ENCODE data around the gene NPS. TPM values are rescaled to one million over a fixed set of nuclear protein-coding genes. Genes with fewer than 3 reads are reported as not detected.

NPS gene
- total RNA-seq, 8 experiments from 2014 or later = not detected

- ATAC-seq (replicated peaks in 6 of 8) = no peak
- no peak overlapping the region for H3K4me3 ChIP-seq
- in situ Hi-C loops (cut with MboI; ENCODE audit: low pct_unique_long_range_greater_than_20kb in 2 of 9, low sequenced_read_pairs in 9 of 9, unreplicated experiment in 9 of 9) = no loop called here
Measured at GRCh38 chr10:127565583-127565982, 16.5 kb downstream of the NPS start.

GRCh38 chr10:127569210-127569609 lies 20.1 kb downstream of the NPS start:
- 28 to 96% (median 75%) methylated on average over 1 to 4 of the region's 4 CpGs; no CpG with 5 or more reads in 2 of the 10 experiments for WGBS, 10 experiments
- no peak for ATAC-seq (replicated peaks in 6 of 8)
- Histone ChIP-seq H3K4me3 (no peak overlapping the region), H3K4me1 (replicated peaks in 1 of 2) (no peaks in the 10 kb centered on the region), H3K27ac (no peak overlapping the region)
- in situ Hi-C loops (cut with MboI; ENCODE audit: low pct_unique_long_range_greater_than_20kb in 2 of 9, low sequenced_read_pairs in 9 of 9, unreplicated experiment in 9 of 9) = no loop called here

More at GRCh38 chr10:127565583-127565982, 16.5 kb downstream of the NPS start:
- H3K27ac ChIP-seq = no peak overlapping the region
- WGBS, 10 experiments = 0 to 73% (median 61%) methylated on average over 1 to 4 of the region's 4 CpGs; no CpG with 5 or more reads in 3 of the 10 experiments
- H3K4me1 ChIP-seq (replicated peaks in 1 of 2) = no peaks in the 10 kb centered on the region

GRCh38 chr10:127570036-127570435 lies 20.9 kb downstream of the NPS start:
- WGBS, 10 experiments = 7 to 60% (median 29%) methylated on average over 1 to 2 of the region's 3 CpGs; no CpG with 5 or more reads in 6 of the 10 experiments
- Histone ChIP-seq H3K27ac (no peak overlapping the region), H3K4me1 (replicated peaks in 1 of 2) (no peaks in the 10 kb centered on the region), H3K4me3 (no peak overlapping the region)
- in situ Hi-C loops (cut with MboI; ENCODE audit: low pct_unique_long_range_greater_than_20kb in 2 of 9, low sequenced_read_pairs in 9 of 9, unreplicated experiment in 9 of 9) = no loop called here
- no peak for ATAC-seq (replicated peaks in 6 of 8)

- H3K27ac ChIP-seq = no peak overlapping the region
- in situ Hi-C loops (cut with MboI; ENCODE audit: low pct_unique_long_range_greater_than_20kb in 2 of 9, low sequenced_read_pairs in 9 of 9, unreplicated experiment in 9 of 9) = no loop called here
- WGBS, 10 experiments = 0 to 43% (median 13%) methylated on average over 1 of the region's 1 CpG; no CpG with 5 or more reads in 2 of the 10 experiments
Measured at GRCh38 chr10:127571386-127571785, 22.3 kb downstream of the NPS start.

GRCh38 chr10:127576051-127576450 lies 26.9 kb downstream of the NPS start:
- H3K4me3 ChIP-seq = no peak overlapping the region
- in situ Hi-C loops (cut with MboI; ENCODE audit: low pct_unique_long_range_greater_than_20kb in 2 of 9, low sequenced_read_pairs in 9 of 9, unreplicated experiment in 9 of 9) = no loop called here
- WGBS, 10 experiments = 17 to 93% (median 60%) methylated on average over 1 to 3 of the region's 3 CpGs; no CpG with 5 or more reads in 4 of the 10 experiments
- peak in 6 of 8 experiments; percentile 33 to 65 (median 63) for ATAC-seq (replicated peaks in 6 of 8)
- no peak overlapping the region for H3K27ac ChIP-seq
- H3K4me1 ChIP-seq (replicated peaks in 1 of 2) = peaks cover 7 to 17% of the 10 kb centered on the region in 2 donors

More at GRCh38 chr10:127571386-127571785, 22.3 kb downstream of the NPS start:
- no peak overlapping the region for H3K4me3 ChIP-seq
- no peak for ATAC-seq (replicated peaks in 6 of 8)
- H3K4me1 ChIP-seq (replicated peaks in 1 of 2) = peaks cover 3 to 8% of the 10 kb centered on the region in 2 donors

GRCh38 chr10:127576740-127577161 lies 27.6 kb downstream of the NPS start:
- H3K27ac ChIP-seq = no peak overlapping the region
- in situ Hi-C loops (cut with MboI; ENCODE audit: low pct_unique_long_range_greater_than_20kb in 2 of 9, low sequenced_read_pairs in 9 of 9, unreplicated experiment in 9 of 9) = no loop called here
- no peak overlapping the region for H3K4me3 ChIP-seq
- ATAC-seq (replicated peaks in 6 of 8) = peak in 4 of 8 experiments; percentile 15 to 59 (median 29)
- H3K4me1 ChIP-seq (replicated peaks in 1 of 2) = peaks cover 7 to 17% of the 10 kb centered on the region in 2 donors
- WGBS, 10 experiments = 7 to 88% (median 74%) methylated on average over 2 to 6 of the region's 6 CpGs; no CpG with 5 or more reads in 3 of the 10 experiments

GRCh38 chr10:127577376-127578258 lies 28.5 kb downstream of the NPS start:
- WGBS, 10 experiments = 38 to 95% (median 62%) methylated on average over 5 to 8 of the region's 8 CpGs; no CpG with 5 or more reads in 1 of the 10 experiments
- in situ Hi-C loops (cut with MboI; ENCODE audit: low pct_unique_long_range_greater_than_20kb in 2 of 9, low sequenced_read_pairs in 9 of 9, unreplicated experiment in 9 of 9) = no loop called here
- peak in 1 of 8 experiments; percentile 31 for ATAC-seq (replicated peaks in 6 of 8)
- H3K4me3 ChIP-seq = no peak overlapping the region
- peaks cover 7 to 17% of the 10 kb centered on the region in 2 donors for H3K4me1 ChIP-seq (replicated peaks in 1 of 2)
- no peak overlapping the region for H3K27ac ChIP-seq

GRCh38 chr10:127578259-127578960 lies 29.3 kb downstream of the NPS start:
- H3K4me3 ChIP-seq = no peak overlapping the region
- no peak overlapping the region for H3K27ac ChIP-seq
- in situ Hi-C loops (cut with MboI; ENCODE audit: low pct_unique_long_range_greater_than_20kb in 2 of 9, low sequenced_read_pairs in 9 of 9, unreplicated experiment in 9 of 9) = no loop called here
- H3K4me1 ChIP-seq (replicated peaks in 1 of 2) = peaks cover 7 to 17% of the 10 kb centered on the region in 2 donors
- peak in 2 of 8 experiments; percentile 75 to 80 for ATAC-seq (replicated peaks in 6 of 8)
- 11 to 88% (median 71%) methylated on average over 2 to 9 of the region's 10 CpGs; no CpG with 5 or more reads in 3 of the 10 experiments for WGBS, 10 experiments

GRCh38 chr10:127578961-127579305 lies 29.8 kb downstream of the NPS start:
- ATAC-seq (replicated peaks in 6 of 8) = peak in 1 of 8 experiments; percentile 14
- no peak overlapping the region for H3K4me3 ChIP-seq
- in situ Hi-C loops (cut with MboI; ENCODE audit: low pct_unique_long_range_greater_than_20kb in 2 of 9, low sequenced_read_pairs in 9 of 9, unreplicated experiment in 9 of 9) = no loop called here
- H3K4me1 ChIP-seq (replicated peaks in 1 of 2) = peaks cover 7 to 17% of the 10 kb centered on the region in 2 donors
- no peak overlapping the region for H3K27ac ChIP-seq
- WGBS, 10 experiments = 10 to 100% (median 87%) methylated on average over 1 to 4 of the region's 7 CpGs; no CpG with 5 or more reads in 6 of the 10 experiments

GRCh38 chr10:127579640-127580039 lies 30.5 kb downstream of the NPS start:
- H3K27ac ChIP-seq = no peak overlapping the region
- WGBS, 10 experiments = 0 to 82% (median 56%) methylated on average over 1 to 2 of the region's 2 CpGs; no CpG with 5 or more reads in 3 of the 10 experiments
- no peak for ATAC-seq (replicated peaks in 6 of 8)

GRCh38 chr10:127580822-127581221 lies 31.7 kb downstream of the NPS start:
- ATAC-seq (replicated peaks in 6 of 8) = no peak
- in situ Hi-C loops (cut with MboI; ENCODE audit: low pct_unique_long_range_greater_than_20kb in 2 of 9, low sequenced_read_pairs in 9 of 9, unreplicated experiment in 9 of 9) = no loop called here
- H3K27ac ChIP-seq = no peak overlapping the region
- H3K4me3 ChIP-seq = no peak overlapping the region
- WGBS, 10 experiments = 39 to 87% (median 59%) methylated on average over 1 to 14 of the region's 17 CpGs; no CpG with 5 or more reads in 4 of the 10 experiments
- peaks cover 6 to 15% of the 10 kb centered on the region in 2 donors for H3K4me1 ChIP-seq (replicated peaks in 1 of 2)

More at GRCh38 chr10:127579640-127580039, 30.5 kb downstream of the NPS start:
- H3K4me1 ChIP-seq (replicated peaks in 1 of 2) = peaks cover 7 to 17% of the 10 kb centered on the region in 2 donors
- in situ Hi-C loops (cut with MboI; ENCODE audit: low pct_unique_long_range_greater_than_20kb in 2 of 9, low sequenced_read_pairs in 9 of 9, unreplicated experiment in 9 of 9) = no loop called here
- no peak overlapping the region for H3K4me3 ChIP-seq

- 0 to 81% (median 56%) methylated on average over 1 to 4 of the region's 4 CpGs; no CpG with 5 or more reads in 2 of the 10 experiments for WGBS, 10 experiments
- Histone ChIP-seq H3K27ac (no peak overlapping the region), H3K4me1 (replicated peaks in 1 of 2) (no peaks in the 10 kb centered on the region), H3K4me3 (no peak overlapping the region)
- in situ Hi-C loops (cut with MboI; ENCODE audit: low pct_unique_long_range_greater_than_20kb in 2 of 9, low sequenced_read_pairs in 9 of 9, unreplicated experiment in 9 of 9) = no loop called here
- ATAC-seq (replicated peaks in 6 of 8) = no peak
Measured at GRCh38 chr10:127585519-127586023, 36.5 kb downstream of the NPS start.
